Right atrium auricular region (tissue), 2 donors: Measurements from ENCODE around the gene P4HA3. TPM values are rescaled to one million over a fixed set of nuclear protein-coding genes. Genes with fewer than 3 reads are reported as not detected.

Experiments
- DNase-seq: peaks from one replicate; pipeline ENCODE4 v3.0.0-alpha.2; 2019; ENCODE audit warnings: low spot score
- H3K27ac ChIP-seq, 2 donors: fragments of 200-600 bp; sonication (generic); 1 replicate in 1 of 2; 2 replicates in 1 of 2; pipeline ENCODE4 v1.5.1; 2016 to 2019
- H3K27me3 ChIP-seq, 2 donors: fragments of 200-600 bp; sonication (generic); one replicate each; pipeline versions ENCODE4 v1.5.1 to v1.6.0; 2017 to 2019
- H3K36me3 ChIP-seq: fragments of 200-600 bp; sonication (generic); one replicate; pipeline ENCODE4 v1.5.1; 2016
- H3K4me1 ChIP-seq, 2 donors: fragments of 200-600 bp; sonication (generic); one replicate each; pipeline versions ENCODE4 v1.5.1 to v1.6.0; 2017 to 2019
- H3K4me3 ChIP-seq, 2 donors: fragments of 200-600 bp; sonication (generic); 1 replicate in 1 of 2; 2 replicates in 1 of 2; pipeline ENCODE4 v1.5.1; 2017 to 2019; ENCODE audit warnings: mild to moderate bottlenecking in 1 of 2, moderate library complexity in 1 of 2
- H3K9me3 ChIP-seq, 2 donors: fragments of 200-600 bp; sonication (generic); one replicate each; pipeline ENCODE4 v1.5.1; 2019
- total RNA-seq, 2 donors: library from RNA; depleted of rRNA; stranded (reverse); fragments of >200 nt; gene quantifications; one replicate each; pipeline ENCODE4 v1.1.0, GENCODE V29; 2016
- TF ChIP-seq, protein P1 (sequence below), 2 donors: fragments of 200-600 bp; sonication (generic); IDR thresholded peaks; one replicate each; pipeline ENCODE4 v1.5.1; 2019; ENCODE audit warnings: antibody characterized with exemption in 2 of 2

Gene P4HA3
- total RNA-seq, 2 donors from 2014 or later = 0.75 TPM; not detected in 1

- DNase-seq = no peak
- peaks cover 0 to 11% of the 10 kb centered on the region in 2 donors for H3K4me1 ChIP-seq
- H3K9me3 ChIP-seq = no peaks in the 10 kb centered on the region
- H3K36me3 ChIP-seq = no peaks in the 10 kb centered on the region
- TF ChIP-seq, protein P1, sequence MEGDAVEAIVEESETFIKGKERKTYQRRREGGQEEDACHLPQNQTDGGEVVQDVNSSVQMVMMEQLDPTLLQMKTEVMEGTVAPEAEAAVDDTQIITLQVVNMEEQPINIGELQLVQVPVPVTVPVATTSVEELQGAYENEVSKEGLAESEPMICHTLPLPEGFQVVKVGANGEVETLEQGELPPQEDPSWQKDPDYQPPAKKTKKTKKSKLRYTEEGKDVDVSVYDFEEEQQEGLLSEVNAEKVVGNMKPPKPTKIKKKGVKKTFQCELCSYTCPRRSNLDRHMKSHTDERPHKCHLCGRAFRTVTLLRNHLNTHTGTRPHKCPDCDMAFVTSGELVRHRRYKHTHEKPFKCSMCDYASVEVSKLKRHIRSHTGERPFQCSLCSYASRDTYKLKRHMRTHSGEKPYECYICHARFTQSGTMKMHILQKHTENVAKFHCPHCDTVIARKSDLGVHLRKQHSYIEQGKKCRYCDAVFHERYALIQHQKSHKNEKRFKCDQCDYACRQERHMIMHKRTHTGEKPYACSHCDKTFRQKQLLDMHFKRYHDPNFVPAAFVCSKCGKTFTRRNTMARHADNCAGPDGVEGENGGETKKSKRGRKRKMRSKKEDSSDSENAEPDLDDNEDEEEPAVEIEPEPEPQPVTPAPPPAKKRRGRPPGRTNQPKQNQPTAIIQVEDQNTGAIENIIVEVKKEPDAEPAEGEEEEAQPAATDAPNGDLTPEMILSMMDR (IDR thresholded peaks at IDR 0.05) = no peak
- no peak overlapping the region for H3K27ac ChIP-seq
- H3K27me3 ChIP-seq = no peaks in the 10 kb centered on the region
- H3K4me3 ChIP-seq = no peak overlapping the region
Measured at GRCh38 chr11:74280494-74280893, 30.9 kb downstream of the P4HA3 start.

DNA sequence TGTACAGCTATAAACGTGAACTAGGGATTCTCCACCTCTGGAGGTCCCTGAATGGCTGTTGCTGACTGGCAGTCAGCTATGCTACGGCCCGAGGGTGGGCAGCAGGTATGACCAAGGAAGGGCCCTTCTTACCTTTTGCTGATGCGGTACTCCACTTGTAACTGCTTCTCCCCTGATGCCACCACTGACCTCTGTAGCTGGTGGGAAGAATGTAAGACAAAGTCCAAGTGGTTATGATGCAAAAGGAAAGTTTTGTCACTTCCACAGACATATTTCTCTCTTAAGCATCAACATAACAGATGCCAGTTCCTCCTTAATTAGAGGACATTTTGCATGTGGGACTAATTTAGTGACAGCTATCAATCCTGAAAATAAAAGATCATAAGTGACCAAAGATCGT, 32.2 kb downstream of the P4HA3 start:
- TF ChIP-seq, protein P1 (IDR thresholded peaks at IDR 0.05) = no peak
- Histone ChIP-seq H3K27me3 (no peaks in the 10 kb centered on the region), H3K4me1 (peaks cover 0 to 11% of the 10 kb centered on the region in 2 donors), H3K4me3 (no peak overlapping the region), H3K27ac (peak overlapping the region; percentile 21 to 32), H3K9me3 (no peaks in the 10 kb centered on the region), H3K36me3 (no peaks in the 10 kb centered on the region)
- no peak for DNase-seq

DNA sequence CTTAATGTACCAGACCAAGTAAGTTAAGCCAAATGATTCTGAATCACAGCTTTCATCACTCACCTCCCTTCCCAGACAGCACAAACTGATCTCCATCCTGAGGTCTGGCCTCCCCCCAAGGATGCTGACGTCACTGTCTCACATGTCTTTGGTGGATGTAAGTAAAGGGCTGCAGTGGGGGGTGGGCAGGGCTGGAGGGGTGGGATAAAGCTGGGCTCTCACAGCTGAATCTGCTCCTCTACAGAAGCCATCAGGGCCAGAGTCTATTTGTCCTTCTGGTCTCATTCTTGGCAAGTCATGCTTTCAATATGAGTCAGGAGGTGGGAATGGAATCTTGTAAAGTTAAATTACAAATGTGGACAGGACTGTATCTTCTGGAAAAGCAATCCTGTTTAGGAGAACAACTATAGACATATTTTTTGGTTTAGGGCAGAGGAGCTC, 32.7 kb downstream of the P4HA3 start:
- no peak overlapping the region for H3K4me3 ChIP-seq
- H3K27me3 ChIP-seq = no peaks in the 10 kb centered on the region
- TF ChIP-seq, protein P1 (IDR thresholded peaks at IDR 0.05) = no peak
- DNase-seq = peak; percentile 84
- peak overlapping the region; percentile 21 to 32 for H3K27ac ChIP-seq
- H3K4me1 ChIP-seq = peaks cover 0 to 11% of the 10 kb centered on the region in 2 donors
- no peaks in the 10 kb centered on the region for H3K9me3 ChIP-seq
- no peaks in the 10 kb centered on the region for H3K36me3 ChIP-seq

DNA sequence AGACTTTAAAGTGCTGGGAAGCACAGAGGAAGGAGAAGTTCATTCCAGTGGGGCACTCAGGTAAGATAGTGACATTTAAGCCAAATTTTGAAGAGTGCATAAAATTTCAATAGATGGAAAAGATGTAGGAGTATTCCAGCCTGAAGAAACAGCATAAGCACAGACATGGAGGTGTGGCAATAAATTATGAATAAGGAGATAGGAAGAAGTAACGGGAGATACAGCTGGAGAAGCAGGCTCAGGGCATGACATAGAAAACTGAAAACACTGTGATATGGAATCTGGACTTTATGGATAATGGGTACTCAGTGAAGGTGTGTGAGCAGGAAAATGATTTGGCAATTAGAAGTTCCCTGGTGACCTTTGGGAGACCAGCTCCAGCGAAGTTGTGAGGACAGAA, 33.3 kb downstream of the P4HA3 start:
- TF ChIP-seq, protein P1 (IDR thresholded peaks at IDR 0.05) = no peak
- Histone ChIP-seq H3K27me3 (no peaks in the 10 kb centered on the region), H3K4me3 (no peak overlapping the region), H3K4me1 (peaks cover 0 to 11% of the 10 kb centered on the region in 2 donors), H3K36me3 (no peaks in the 10 kb centered on the region), H3K9me3 (no peaks in the 10 kb centered on the region), H3K27ac (no peak overlapping the region)
- DNase-seq = no peak

DNA sequence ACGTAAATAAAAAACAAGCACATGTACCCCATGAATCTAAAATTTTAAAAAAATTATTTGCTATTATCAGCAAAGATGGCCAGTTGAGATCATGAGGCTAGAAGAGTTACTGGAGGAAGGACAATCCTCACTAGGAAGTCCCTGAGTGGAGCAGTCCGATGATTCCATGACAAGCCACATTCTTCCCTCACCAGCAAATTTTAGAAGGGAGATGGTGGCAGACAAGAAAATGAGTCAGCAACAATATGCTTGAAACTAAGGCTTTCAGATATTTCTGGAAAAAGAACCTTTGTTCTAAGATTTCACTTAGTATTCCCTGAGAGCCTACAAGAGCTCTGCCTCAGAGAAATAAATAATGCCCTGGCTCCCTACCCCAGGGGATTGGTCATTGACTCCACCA, 34.9 kb downstream of the P4HA3 start:
- TF ChIP-seq, protein P1 (IDR thresholded peaks at IDR 0.05) = no peak
- H3K4me3 ChIP-seq = no peak overlapping the region
- H3K27ac ChIP-seq = no peak overlapping the region

DNA sequence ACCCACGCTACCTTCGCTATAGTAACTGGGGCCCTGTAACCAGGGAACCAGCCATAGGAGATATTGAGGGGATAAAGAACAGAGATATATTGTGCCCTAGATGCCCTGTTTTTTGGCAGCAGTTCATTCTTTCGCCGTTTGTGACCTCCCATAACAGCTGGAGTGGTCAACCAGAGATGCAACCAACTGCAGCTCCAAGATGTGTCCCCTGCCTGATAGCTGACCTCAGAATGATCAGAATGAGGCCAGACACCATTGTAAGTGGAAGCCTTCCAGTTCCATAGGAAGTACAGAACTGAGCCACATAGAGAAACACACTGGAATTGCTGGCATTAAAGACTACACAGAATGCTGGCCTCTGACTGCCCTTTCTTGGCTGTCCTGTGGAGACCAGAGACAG, 39.2 kb downstream of the P4HA3 start:
- Histone ChIP-seq H3K4me1 (no peaks in the 10 kb centered on the region), H3K4me3 (no peak overlapping the region), H3K27ac (no peak overlapping the region), H3K36me3 (no peaks in the 10 kb centered on the region), H3K27me3 (no peaks in the 10 kb centered on the region), H3K9me3 (no peaks in the 10 kb centered on the region)
- TF ChIP-seq, protein P1 (IDR thresholded peaks at IDR 0.05) = no peak
- no peak for DNase-seq

More for the DNA sequence above, 34.9 kb downstream of the P4HA3 start:
- DNase-seq = no peak
- Histone ChIP-seq H3K36me3 (no peaks in the 10 kb centered on the region), H3K4me1 (peaks cover 0 to 11% of the 10 kb centered on the region in 2 donors), H3K27me3 (no peaks in the 10 kb centered on the region), H3K9me3 (no peaks in the 10 kb centered on the region)
